Mesodermal cell (in vitro differentiated cells): ENCODE measurements around the gene C5.

ENCODE experiments used
- H3K27ac ChIP-seq: 2 replicates; pipeline ENCODE4 v1.7.0; 2013; ENCODE audit warnings: mild to moderate bottlenecking, low read depth, low read length, moderate library complexity; ENCODE audit not compliant: severe bottlenecking
- H3K36me3 ChIP-seq: 2 replicates; pipeline ENCODE4 v1.7.1; 2013; ENCODE audit warnings: mild to moderate bottlenecking, low read length, moderate library complexity; ENCODE audit not compliant: control insufficient read depth, insufficient read depth
- H3K4me1 ChIP-seq: one replicate; pipeline ENCODE4 v1.7.1; 2013; ENCODE audit warnings: mild to moderate bottlenecking, low read length; ENCODE audit not compliant: insufficient read depth, control insufficient read depth, poor library complexity, severe bottlenecking
- H3K4me3 ChIP-seq: 2 replicates; pipeline ENCODE4 v1.7.0; 2013; ENCODE audit warnings: low read length, control low read depth, mild to moderate bottlenecking; ENCODE audit not compliant: insufficient read depth, poor library complexity, severe bottlenecking; ENCODE audit errors: extremely low read depth
- H3K9me3 ChIP-seq: 2 replicates; pipeline ENCODE4 v1.7.1; 2013; ENCODE audit warnings: mild to moderate bottlenecking, low read length, moderate library complexity; ENCODE audit not compliant: control insufficient read depth
- WGBS, 2 experiments: methylation state at CpG; one replicate each; pipeline ENCODE4 v1.1.5; 2013; ENCODE audit warnings: missing lambda C conversion rate in 2 of 2; ENCODE audit not compliant: insufficient coverage in 2 of 2; 5-methylcytosine and 5-hydroxymethylcytosine counted together

C5 gene

DNA sequence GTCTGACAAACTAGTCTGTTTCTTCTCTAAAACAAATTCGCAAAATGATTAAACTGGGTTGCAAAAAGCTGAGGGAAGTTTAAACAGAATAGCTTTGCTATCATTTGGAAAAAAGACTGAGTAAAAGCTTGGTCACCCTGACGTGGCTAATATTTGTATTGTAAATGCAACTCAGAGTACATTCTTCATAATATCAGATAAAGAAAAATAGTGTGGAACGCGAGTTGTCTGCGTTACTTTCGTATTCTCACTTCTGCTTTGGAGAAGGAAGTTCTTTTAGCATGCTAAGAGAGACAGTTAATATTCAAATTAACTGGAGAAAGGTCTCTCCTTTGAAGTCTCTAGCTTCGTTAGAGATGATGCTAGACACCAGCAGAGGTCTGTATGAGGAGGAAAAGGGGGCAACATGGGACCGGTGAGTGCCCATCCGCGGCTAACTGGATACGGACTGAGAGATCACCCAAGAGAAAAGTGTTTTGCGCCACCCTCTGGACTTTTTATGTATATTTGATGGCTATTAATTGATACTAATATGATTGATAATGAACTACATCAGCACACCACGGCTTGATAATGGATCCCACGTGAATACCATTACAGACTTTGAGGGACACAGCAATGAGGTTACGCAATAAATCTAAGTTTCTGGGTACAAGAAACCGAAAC is 21.8 kb upstream of the C5 start:
- Histone ChIP-seq H3K4me1 (no peaks in the 10 kb centered on the region), H3K27ac (no peak overlapping the region), H3K9me3 (no peaks in the 10 kb centered on the region), H3K36me3 (no peaks in the 10 kb centered on the region), H3K4me3 (no peak overlapping the region)
- 57 to 58% methylated on average over 4 to 7 of the region's 16 CpGs for WGBS, 2 experiments

DNA sequence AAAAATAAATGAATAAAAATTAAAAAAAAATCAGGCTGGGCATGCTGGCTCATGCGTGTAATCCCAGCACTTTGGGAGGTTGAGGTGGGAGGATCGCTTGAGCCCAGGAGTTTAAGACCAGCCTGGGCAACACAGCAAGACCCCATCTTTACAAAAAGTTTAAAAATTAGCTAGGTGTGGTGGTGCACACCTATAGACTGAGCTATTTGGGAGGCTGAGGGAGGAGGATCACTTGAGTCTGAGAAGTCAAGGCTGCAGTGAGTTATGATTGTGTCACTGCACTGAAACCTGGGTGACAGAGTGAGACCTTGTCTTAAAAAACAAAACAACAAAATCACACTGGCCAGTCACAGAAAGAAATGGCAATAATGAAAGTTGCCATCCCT is 21.3 kb upstream of the C5 start:
- no peak overlapping the region for H3K4me3 ChIP-seq
- H3K27ac ChIP-seq, result no peak overlapping the region
- H3K4me1 ChIP-seq, result no peaks in the 10 kb centered on the region
- no peaks in the 10 kb centered on the region for H3K9me3 ChIP-seq
- no CpG with 5 or more reads among the region's 2 CpGs for WGBS, 2 experiments
- no peaks in the 10 kb centered on the region for H3K36me3 ChIP-seq

DNA sequence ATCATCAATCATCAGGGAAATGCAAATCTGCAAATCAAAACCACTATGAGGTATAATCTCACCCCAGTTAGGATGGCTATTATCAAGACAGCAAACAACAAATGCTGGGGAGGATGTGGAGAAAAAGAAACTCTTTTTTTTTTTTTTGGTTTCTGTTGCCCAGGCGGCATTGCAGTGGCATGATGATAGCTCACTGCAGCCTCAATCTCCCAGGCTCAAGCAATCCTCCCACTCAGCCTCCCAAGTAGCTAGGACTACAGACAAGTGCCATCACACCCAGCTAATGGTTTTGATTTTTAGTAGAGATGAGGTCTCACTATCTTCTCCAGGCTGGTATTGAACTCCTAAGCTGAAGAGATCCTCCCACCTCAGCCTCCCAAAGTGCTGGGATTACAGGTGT is 19.3 kb upstream of the C5 start:
- Histone ChIP-seq H3K36me3 (no peaks in the 10 kb centered on the region), H3K4me1 (no peaks in the 10 kb centered on the region), H3K4me3 (no peak overlapping the region), H3K9me3 (no peaks in the 10 kb centered on the region), H3K27ac (no peak overlapping the region)
- WGBS, 2 experiments, result no CpG with 5 or more reads among the region's 1 CpG

DNA sequence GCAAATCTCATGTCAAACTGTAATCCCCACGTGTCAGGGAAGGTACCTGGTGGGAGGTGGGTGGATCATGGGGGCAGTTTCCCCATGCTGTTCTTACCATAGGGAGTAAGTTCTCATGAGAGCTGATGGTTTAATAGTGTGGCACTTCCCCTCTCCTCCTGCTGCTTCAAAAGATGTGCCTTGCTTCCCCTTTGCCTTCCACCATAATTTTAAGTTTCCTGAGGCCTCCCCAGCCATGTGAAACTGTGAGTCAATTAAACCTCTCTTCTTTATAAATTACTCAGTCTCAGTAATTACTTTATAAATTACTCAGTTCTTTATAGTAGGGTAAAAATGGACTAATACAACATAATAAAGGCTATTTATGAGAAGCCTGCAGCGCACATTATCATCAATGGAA is 17.6 kb upstream of the C5 start:
- Histone ChIP-seq H3K4me1 (no peaks in the 10 kb centered on the region), H3K9me3 (no peaks in the 10 kb centered on the region), H3K27ac (no peak overlapping the region), H3K4me3 (no peak overlapping the region), H3K36me3 (no peaks in the 10 kb centered on the region)
- no CpG with 5 or more reads among the region's 2 CpGs for WGBS, 2 experiments

DNA sequence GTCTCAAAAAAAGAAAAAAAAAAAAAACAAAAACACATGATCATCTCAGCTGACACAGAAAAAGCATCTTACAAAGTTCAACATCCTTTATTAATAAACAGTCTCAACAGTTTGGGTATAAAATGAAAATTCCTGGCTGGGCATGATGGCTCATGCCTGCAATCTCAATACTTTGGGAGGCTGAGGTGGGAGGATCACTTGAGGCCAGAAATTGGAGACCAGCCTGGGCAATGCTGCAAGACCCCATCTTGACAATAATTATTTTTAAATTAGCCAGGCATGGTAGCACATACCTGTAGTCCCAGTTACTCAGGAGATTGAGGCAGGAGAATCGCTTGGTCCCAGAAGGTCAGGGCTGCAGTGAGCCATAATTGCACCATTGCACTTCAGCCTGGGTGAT is 16.8 kb upstream of the C5 start:
- no peak overlapping the region for H3K27ac ChIP-seq
- 100% methylated on average over 1 of the region's 1 CpG; no CpG with 5 or more reads in 1 of the 2 experiments for WGBS, 2 experiments
- H3K36me3 ChIP-seq, result no peaks in the 10 kb centered on the region
- no peaks in the 10 kb centered on the region for H3K9me3 ChIP-seq
- H3K4me3 ChIP-seq, result no peak overlapping the region
- no peaks in the 10 kb centered on the region for H3K4me1 ChIP-seq

DNA sequence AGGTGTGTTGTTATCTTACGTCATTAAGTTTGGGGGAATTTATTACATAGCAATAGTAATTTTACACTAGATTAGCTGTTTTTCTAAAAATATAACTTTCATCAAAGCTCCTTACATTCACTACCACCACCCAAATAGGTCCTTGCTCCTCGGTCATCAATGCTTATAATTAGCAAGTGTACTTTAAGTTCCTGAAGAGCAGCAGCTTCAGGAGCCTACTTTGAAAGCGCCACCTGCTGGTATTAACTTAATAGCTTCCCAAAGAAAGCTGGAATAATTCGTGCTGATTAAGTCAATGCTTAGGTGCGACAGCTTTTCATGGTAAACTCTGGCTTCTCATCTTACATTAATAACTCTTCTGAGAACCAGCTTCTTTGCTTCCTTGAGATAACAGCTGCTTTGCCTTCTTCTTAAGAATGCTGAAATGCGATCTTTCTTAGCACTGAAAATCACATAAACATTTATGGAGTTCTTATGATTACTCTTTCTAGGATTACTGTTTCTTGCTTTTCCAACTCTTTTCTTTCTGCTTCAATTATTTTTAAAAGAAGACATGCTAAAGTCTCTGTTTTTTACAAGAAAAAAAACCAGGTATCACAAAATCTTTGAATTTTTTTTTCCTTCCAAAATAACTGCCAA is 10.0 kb upstream of the C5 start:
- Histone ChIP-seq H3K27ac (no peak overlapping the region), H3K9me3 (no peaks in the 10 kb centered on the region), H3K4me3 (no peak overlapping the region), H3K36me3 (no peaks in the 10 kb centered on the region), H3K4me1 (peaks cover 3% of the 10 kb centered on the region)
- 0 to 35% methylated on average over 2 to 5 of the region's 6 CpGs for WGBS, 2 experiments

DNA sequence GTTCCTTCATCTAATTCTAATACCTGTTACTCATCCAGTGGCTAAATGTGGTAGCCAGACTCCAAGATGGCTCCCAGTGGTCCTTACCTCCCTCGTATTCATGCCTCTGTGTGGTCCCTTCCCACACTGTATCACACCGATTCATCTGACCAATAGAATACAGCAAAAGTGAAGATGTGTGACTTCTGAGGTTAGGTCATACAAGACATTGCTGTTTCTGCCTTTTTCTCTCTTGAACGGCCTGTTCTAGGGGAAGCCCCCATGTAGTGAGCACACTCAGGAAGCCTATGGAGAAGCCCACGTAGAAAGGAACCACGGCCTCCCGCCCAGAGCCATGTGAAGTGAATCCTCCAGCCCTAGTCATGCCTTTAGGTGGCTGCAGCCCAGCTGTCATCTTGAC is 9.4 kb upstream of the C5 start:
- Histone ChIP-seq H3K36me3 (no peaks in the 10 kb centered on the region), H3K4me3 (no peak overlapping the region), H3K4me1 (peaks cover 3% of the 10 kb centered on the region), H3K9me3 (no peaks in the 10 kb centered on the region), H3K27ac (no peak overlapping the region)
- 92 to 94% methylated on average over 2 to 5 of the region's 6 CpGs for WGBS, 2 experiments

DNA sequence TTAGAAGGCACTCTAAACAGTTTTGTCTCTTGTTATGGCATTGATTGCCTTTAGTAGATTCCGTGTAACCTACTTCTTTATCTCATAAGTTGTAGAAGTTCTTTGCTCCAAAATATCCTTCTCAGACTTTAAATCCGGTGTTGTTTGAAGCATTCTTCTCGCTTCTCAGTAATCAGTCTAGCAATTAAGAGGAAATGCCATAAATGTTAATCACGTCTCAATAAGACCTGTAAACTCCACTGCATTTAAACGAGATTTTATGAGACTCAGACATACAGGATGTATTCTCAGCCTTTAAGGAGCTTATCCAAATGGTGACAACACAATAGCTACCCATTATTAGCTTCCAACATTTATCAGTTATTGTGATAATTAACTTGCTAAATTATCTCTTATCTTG is 7.7 kb upstream of the C5 start:
- peaks cover 3% of the 10 kb centered on the region for H3K4me1 ChIP-seq
- H3K4me3 ChIP-seq, result no peak overlapping the region
- WGBS, 2 experiments, result 75 to 92% methylated on average over 4 to 5 of the region's 5 CpGs
- no peaks in the 10 kb centered on the region for H3K9me3 ChIP-seq
- no peaks in the 10 kb centered on the region for H3K36me3 ChIP-seq
- H3K27ac ChIP-seq, result no peak overlapping the region

DNA sequence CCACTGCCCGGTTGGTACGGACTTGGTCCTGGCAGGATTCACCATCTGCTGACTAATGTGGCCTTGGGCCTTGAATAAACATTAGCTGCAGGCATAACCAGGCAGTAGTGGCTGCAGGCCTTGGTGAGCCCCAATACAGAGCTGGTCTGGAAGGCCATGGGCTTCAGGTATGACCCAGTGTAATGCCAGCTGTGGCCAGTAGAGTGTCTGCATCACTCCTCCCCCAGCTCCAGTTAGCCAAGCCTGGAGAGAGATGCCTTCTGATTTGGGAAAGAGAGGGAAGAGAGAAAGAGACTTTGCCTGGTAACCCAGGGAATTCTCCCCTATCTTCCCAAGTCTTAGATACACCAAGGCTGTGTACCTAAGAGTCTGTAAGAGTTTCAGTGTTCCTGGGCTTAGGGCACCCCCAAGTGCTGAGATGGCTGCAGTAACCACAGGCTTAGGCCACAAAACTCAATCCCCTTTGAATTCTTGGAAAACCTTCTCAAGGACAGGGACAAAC is 5.6 kb upstream of the C5 start:
- Histone ChIP-seq H3K36me3 (no peaks in the 10 kb centered on the region), H3K4me3 (no peak overlapping the region), H3K4me1 (peaks cover 3% of the 10 kb centered on the region), H3K9me3 (no peaks in the 10 kb centered on the region), H3K27ac (no peak overlapping the region)
- WGBS, 2 experiments, result 56 to 64% methylated on average over 2 of the region's 2 CpGs

DNA sequence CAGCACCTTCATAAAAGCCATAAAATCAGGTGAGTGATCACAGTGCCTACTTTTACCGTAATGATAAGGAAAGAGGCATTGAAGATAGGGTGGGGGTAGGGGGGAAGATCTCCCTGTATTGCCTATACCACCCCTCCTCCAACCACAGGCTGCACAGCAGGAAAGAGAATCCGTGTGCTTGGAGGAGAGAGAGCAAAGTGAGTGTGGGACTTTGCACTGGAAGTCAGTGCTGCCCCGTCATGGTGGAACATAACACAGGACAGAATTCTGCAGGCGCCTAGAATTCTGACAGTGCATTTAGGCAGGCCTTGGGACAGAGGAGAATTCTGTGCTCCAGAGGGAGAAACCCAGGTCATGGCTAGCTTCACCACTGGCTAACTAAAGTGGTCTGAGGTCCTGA is 3.5 kb upstream of the C5 start:
- 68 to 100% methylated on average over 1 to 3 of the region's 4 CpGs for WGBS, 2 experiments
- Histone ChIP-seq H3K9me3 (no peaks in the 10 kb centered on the region), H3K4me1 (peaks cover 3% of the 10 kb centered on the region), H3K27ac (no peak overlapping the region), H3K36me3 (no peaks in the 10 kb centered on the region), H3K4me3 (no peak overlapping the region)

DNA sequence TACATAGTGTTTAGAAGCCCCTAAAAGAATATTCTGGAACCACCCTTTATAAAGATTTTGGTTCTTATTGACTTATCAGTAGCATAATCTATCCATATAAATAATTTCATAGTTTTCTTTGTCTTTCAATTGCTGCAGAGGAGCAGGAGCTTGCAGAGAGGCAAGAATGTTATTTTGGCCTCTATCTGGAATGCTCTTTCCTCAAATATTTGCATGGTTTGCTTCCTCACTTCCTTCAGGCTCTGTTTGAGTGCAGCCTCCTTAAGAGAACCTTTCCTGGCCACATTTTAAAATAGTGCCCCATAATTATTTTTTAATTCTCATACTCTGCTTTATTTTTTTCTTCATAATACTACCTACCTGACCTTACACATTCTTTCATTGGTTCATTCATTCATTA is 1.5 kb downstream of the C5 start:
- H3K27ac ChIP-seq, result no peak overlapping the region
- H3K9me3 ChIP-seq, result no peaks in the 10 kb centered on the region
- no peaks in the 10 kb centered on the region for H3K4me1 ChIP-seq
- H3K36me3 ChIP-seq, result no peaks in the 10 kb centered on the region
- no peak overlapping the region for H3K4me3 ChIP-seq
